GM18499 (cell line): ENCODE results near the gene HABP2.

Experiments used
- ATAC-seq: cut with Tn5 transposase; IDR thresholded peaks from one replicate; pipeline ENCODE4 v1.9.1; 2021; ENCODE audit warnings: moderate number of reproducible peaks; ENCODE audit not compliant: insufficient read depth, unreplicated experiment

The HABP2 gene

GRCh38 chr10:113524539-113525490 is 28.0 kb upstream of the HABP2 start:
- ATAC-seq, result no peak

- no peak for ATAC-seq
Observed at GRCh38 chr10:113525713-113526112, 27.1 kb upstream of the HABP2 start.

GRCh38 chr10:113527211-113527906 is 25.5 kb upstream of the HABP2 start:
- ATAC-seq, result no peak

- no peak for ATAC-seq
Observed at GRCh38 chr10:113528876-113529275, 24.0 kb upstream of the HABP2 start.

- no peak for ATAC-seq
Observed at GRCh38 chr10:113529575-113529974, 23.3 kb upstream of the HABP2 start.

GRCh38 chr10:113530476-113530875 is 22.4 kb upstream of the HABP2 start:
- no peak for ATAC-seq

GRCh38 chr10:113532724-113533123 is 20.1 kb upstream of the HABP2 start:
- no peak for ATAC-seq

GRCh38 chr10:113533801-113534200 is 19.1 kb upstream of the HABP2 start:
- no peak for ATAC-seq

GRCh38 chr10:113534423-113534822 is 18.4 kb upstream of the HABP2 start:
- no peak for ATAC-seq

- no peak for ATAC-seq
Observed at GRCh38 chr10:113537672-113538071, 15.2 kb upstream of the HABP2 start.

- ATAC-seq, result no peak
Observed at GRCh38 chr10:113538151-113538550, 14.7 kb upstream of the HABP2 start.

GRCh38 chr10:113539789-113540188 is 13.1 kb upstream of the HABP2 start:
- ATAC-seq, result no peak

GRCh38 chr10:113540845-113541548 is 11.9 kb upstream of the HABP2 start:
- no peak for ATAC-seq

- no peak for ATAC-seq
Observed at GRCh38 chr10:113541549-113541927, 11.3 kb upstream of the HABP2 start.

GRCh38 chr10:113543107-113543955 is 9.5 kb upstream of the HABP2 start:
- ATAC-seq, result no peak

- ATAC-seq, result no peak
Observed at GRCh38 chr10:113544392-113544791, 8.5 kb upstream of the HABP2 start.

- ATAC-seq, result no peak
Observed at GRCh38 chr10:113547426-113547825, 5.4 kb upstream of the HABP2 start.

- ATAC-seq, result no peak
Observed at GRCh38 chr10:113549856-113550255, 3.0 kb upstream of the HABP2 start.

- ATAC-seq, result no peak
Observed at GRCh38 chr10:113550365-113550764, 2.5 kb upstream of the HABP2 start.

GRCh38 chr10:113552014-113552413 is 839 bp upstream of the HABP2 start:
- ATAC-seq, result no peak
